Colonic mucosa (tissue), 4 donors: ENCODE results near the gene ZNF385A. TPM values are rescaled to one million over a fixed set of nuclear protein-coding genes. Genes with fewer than 3 reads are reported as not detected.

Experiments
- DNase-seq: peaks from one replicate; pipeline ENCODE4 v3.0.0-alpha.2; 2020
- H3K27ac ChIP-seq: fragments of 200-600 bp; one replicate; pipeline ENCODE4 v1.8.0; 2021
- H3K27me3 ChIP-seq: fragments of 200-600 bp; one replicate; pipeline ENCODE4 v1.8.0; 2021
- H3K36me3 ChIP-seq: fragments of 200-600 bp; one replicate; pipeline ENCODE4 v1.8.0; 2021
- H3K4me1 ChIP-seq: fragments of 200-600 bp; one replicate; pipeline ENCODE4 v1.8.0; 2021; ENCODE audit warnings: mild to moderate bottlenecking
- H3K4me3 ChIP-seq: fragments of 200-600 bp; one replicate; pipeline ENCODE4 v1.8.0; 2021
- H3K9ac ChIP-seq, 2 donors: one replicate each; pipeline ENCODE4 v1.7.0; 2013; ENCODE audit warnings: control low read depth in 2 of 2, low read depth in 2 of 2, low read length in 2 of 2
- H3K9me3 ChIP-seq: fragments of 200-600 bp; one replicate; pipeline ENCODE4 v1.8.0; 2021
- intact Hi-C: fragments of 100-400 bp; cut with DNase I; formaldehyde crosslinking; loops from one replicate; pipeline ENCODE4 v1.14.1; 2022
- total RNA-seq, 2 donors: library from RNA; stranded (reverse); fragmentation: NEBNext Ultra II Directional in 1 of 2; extraction: Animal tissue kit (Norgen Biotek cat#: 25700) in 1 of 2; gene quantifications; one replicate each; pipeline ENCODE4 v1.2.1, GENCODE V29; 2021
- TF ChIP-seq, protein P1 (sequence below): fragments of 200-600 bp; IDR thresholded peaks from one replicate; pipeline ENCODE4 v1.8.0; 2022; ENCODE audit warnings: antibody characterized with exemption, mild to moderate bottlenecking
- donor health status: healthy.
- donor health status: DM: no; HTN: no; CAD: no.
- donor health status: DM: no; HTN: no; CAD: no.

Gene ZNF385A
- total RNA-seq, 2 donors from 2014 or later = 3.8 to 7.3 TPM

DNA sequence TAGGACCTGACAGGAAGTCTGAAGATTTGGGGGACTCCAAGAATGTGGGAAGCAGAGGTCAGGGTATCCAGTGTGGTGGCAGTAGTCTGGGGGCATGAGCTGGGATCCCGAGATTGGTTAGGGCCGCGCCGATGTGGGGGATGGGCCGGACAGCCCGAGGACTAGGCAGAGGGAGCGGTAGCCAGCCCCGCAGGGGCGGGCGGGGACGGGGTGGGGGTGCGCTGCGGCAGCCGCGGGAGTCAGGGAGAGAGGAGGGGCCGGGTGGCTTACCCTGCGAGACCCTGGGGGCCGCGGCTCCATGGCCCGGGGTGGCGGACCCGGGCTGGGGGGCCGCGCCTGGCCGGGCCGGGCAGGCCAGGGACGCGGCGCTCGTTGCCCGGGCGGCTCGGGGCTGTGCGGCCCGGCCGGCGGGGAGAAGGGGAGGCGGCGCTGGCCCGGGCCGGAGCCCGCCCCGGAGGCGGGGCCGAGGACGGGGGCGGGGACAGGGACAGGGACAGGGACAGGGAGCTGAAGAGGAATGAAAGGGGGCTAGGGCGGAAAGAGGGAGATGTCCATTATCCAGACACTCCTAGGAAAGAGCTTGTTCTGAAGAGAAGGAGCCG is 5.6 kb downstream of the ZNF385A start:
- no peaks in the 10 kb centered on the region for H3K36me3 ChIP-seq
- no peaks in the 10 kb centered on the region for H3K27me3 ChIP-seq
- peak overlapping the region; percentile 51 to 68 for H3K9ac ChIP-seq
- peak; percentile 73 for DNase-seq
- TF ChIP-seq, protein P1, sequence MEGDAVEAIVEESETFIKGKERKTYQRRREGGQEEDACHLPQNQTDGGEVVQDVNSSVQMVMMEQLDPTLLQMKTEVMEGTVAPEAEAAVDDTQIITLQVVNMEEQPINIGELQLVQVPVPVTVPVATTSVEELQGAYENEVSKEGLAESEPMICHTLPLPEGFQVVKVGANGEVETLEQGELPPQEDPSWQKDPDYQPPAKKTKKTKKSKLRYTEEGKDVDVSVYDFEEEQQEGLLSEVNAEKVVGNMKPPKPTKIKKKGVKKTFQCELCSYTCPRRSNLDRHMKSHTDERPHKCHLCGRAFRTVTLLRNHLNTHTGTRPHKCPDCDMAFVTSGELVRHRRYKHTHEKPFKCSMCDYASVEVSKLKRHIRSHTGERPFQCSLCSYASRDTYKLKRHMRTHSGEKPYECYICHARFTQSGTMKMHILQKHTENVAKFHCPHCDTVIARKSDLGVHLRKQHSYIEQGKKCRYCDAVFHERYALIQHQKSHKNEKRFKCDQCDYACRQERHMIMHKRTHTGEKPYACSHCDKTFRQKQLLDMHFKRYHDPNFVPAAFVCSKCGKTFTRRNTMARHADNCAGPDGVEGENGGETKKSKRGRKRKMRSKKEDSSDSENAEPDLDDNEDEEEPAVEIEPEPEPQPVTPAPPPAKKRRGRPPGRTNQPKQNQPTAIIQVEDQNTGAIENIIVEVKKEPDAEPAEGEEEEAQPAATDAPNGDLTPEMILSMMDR = no peak
- H3K4me3 ChIP-seq = peak overlapping the region; percentile 32
- no peak overlapping the region for H3K27ac ChIP-seq
- H3K9me3 ChIP-seq = no peaks in the 10 kb centered on the region
- intact Hi-C loops = no loop called here
- no peaks in the 10 kb centered on the region for H3K4me1 ChIP-seq

- Histone ChIP-seq H3K9ac (peak overlapping the region in 1 of 2 donors; percentile 38), H3K27ac (no peak overlapping the region), H3K4me1 (no peaks in the 10 kb centered on the region), H3K9me3 (no peaks in the 10 kb centered on the region), H3K4me3 (peak overlapping the region; percentile 32), H3K27me3 (no peaks in the 10 kb centered on the region), H3K36me3 (no peaks in the 10 kb centered on the region)
- intact Hi-C loops = no loop called here
- no peak for DNase-seq
- TF ChIP-seq, protein P1 = no peak
Measured at GRCh38 chr12:54377797-54378515, 6.6 kb downstream of the ZNF385A start.

DNA sequence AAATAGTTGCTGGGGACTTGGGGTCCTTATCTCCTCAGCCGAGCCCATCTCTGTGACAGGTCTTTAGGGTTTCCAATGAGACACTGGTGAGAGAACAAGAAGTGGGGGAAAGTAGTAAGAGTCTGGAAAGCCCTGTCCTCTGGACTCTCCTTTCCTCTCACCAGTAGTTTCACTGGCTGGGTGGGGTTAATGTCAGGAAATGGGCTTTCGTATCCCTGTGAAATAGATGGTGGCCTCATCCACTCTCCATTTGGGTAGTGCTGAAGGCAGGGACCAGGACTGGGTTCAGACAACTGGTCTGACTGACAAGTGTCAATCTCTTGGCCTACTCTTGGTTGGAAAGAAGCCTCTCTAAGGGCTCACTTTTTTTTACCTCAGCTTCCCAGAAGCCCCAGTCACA is 7.5 kb downstream of the ZNF385A start:
- Histone ChIP-seq H3K9me3 (no peaks in the 10 kb centered on the region), H3K27me3 (no peaks in the 10 kb centered on the region), H3K4me1 (no peaks in the 10 kb centered on the region), H3K9ac (peak overlapping the region in 1 of 2 donors; percentile 4), H3K4me3 (no peak overlapping the region), H3K36me3 (no peaks in the 10 kb centered on the region), H3K27ac (no peak overlapping the region)
- TF ChIP-seq, protein P1 = no peak
- intact Hi-C loops = no loop called here
- DNase-seq = no peak

- Histone ChIP-seq H3K9ac (peak overlapping the region in 1 of 2 donors; percentile 4), H3K36me3 (no peaks in the 10 kb centered on the region), H3K27ac (no peak overlapping the region), H3K4me1 (peaks cover 4% of the 10 kb centered on the region), H3K27me3 (no peaks in the 10 kb centered on the region), H3K4me3 (no peak overlapping the region), H3K9me3 (no peaks in the 10 kb centered on the region)
- no peak for DNase-seq
- TF ChIP-seq, protein P1 = no peak
- intact Hi-C loops = no loop called here
Measured at GRCh38 chr12:54376596-54376995, 7.9 kb downstream of the ZNF385A start.

DNA sequence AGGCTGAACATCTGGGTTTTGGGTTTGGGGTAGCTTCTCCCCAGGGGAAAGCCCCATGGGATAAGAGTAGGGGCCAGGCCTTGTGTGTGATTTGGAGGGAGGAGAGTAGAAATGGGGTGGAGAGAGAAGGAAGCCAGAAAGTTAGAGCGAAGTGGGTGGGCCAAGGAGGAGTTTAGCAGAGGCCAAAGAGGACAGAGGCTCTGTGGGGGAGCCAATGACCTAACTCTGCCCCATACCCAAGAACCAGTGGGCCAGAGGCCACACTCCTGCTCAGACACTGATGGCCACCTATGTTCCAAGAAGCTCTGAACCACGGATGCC is 9.3 kb downstream of the ZNF385A start:
- TF ChIP-seq, protein P1 = no peak
- no peak overlapping the region for H3K27ac ChIP-seq
- H3K9ac ChIP-seq = peak overlapping the region in 1 of 2 donors; percentile 38
- H3K36me3 ChIP-seq = no peaks in the 10 kb centered on the region
- intact Hi-C loops = no loop called here
- no peak overlapping the region for H3K4me3 ChIP-seq
- H3K4me1 ChIP-seq = peaks cover 6% of the 10 kb centered on the region
- no peaks in the 10 kb centered on the region for H3K9me3 ChIP-seq
- no peak for DNase-seq
- H3K27me3 ChIP-seq = no peaks in the 10 kb centered on the region
